ENCODE data around the gene DRD2.
A peak's percentile ranks its signal among the peaks of the same experiment; 100 is the strongest.

DRD2 gene

DNA sequence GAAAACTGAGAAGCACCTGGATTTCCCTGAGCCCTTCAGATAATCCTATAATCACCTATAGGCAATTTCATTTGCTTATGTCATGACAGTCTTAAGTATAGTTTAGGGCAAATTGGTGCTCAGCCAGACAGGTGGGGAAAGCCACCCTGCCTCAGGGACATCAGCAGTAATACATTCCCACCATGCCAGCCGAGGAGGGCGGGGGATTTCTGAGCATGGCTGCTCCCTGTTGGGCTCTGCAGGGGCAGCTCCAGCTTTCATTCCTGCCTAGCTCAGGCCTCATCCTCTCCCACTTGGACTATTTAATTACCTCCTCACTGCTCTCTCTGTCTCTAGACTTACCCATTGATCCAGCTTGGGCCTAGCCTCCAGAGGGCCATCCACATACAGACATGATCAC lies 9.0 kb upstream of the DRD2 start:
- DNase-seq (ENCODE audit: low read depth), result no peak

DNA sequence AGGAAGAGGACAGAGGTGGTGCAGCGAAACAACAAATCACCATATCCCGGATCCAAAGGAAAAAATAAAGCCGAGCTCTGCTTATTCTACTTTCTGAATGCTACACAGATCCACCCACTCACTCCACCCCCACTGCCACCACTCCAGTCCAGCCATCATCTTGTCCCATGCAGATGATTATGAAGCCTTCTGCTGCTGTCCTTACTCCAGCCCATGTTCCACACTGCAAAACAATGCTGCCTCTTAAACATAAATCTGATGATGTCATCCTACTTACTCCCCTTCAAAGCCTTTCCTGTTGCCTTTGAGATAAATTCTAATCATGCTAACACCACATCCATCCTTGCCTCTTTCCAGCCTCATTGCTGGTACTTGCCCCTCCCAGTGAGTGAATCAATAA lies 6.5 kb upstream of the DRD2 start:
- DNase-seq (ENCODE audit: low read depth), result no peak

DNA sequence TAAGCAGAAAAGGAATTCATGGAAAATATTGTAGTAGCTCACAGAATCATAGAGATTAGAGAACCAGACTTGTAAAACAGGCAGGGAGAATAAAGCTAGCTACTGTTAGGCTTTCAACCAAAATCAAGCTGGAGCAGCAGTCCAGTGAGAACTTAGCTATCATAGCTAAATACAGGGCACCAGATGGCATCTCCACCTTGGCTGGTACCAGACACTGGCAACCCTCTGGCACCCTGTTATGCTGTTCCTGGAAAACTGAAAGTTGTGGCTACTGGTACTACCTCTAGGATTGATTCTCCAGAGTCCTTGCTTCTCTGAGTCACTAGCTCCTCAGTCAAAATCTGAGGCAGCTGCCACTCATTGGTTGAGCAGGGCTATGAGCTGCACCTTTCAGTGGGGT lies 6.0 kb upstream of the DRD2 start:
- no peak for DNase-seq (ENCODE audit: low read depth)

DNA sequence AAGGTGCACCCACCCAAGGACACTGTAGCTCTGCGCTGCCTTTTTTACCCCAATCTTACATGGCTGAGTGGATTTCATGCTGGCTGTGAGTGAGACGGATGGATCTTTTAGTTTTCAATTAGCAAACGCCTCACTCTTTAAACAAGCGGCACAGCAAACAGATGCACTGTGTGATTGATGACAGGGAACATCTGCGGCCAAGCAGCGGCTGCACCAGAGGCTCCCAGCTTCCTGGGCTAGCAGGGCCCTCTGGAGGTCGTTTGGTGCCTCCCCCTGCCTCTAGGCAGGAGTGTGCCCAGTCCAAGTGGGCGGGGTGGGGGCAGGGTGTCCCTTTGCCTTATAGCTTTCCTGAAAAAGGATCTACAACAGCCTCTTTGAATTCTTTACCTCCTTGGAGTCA lies 2.1 kb upstream of the DRD2 start:
- no peak for DNase-seq (ENCODE audit: low read depth)

DNA sequence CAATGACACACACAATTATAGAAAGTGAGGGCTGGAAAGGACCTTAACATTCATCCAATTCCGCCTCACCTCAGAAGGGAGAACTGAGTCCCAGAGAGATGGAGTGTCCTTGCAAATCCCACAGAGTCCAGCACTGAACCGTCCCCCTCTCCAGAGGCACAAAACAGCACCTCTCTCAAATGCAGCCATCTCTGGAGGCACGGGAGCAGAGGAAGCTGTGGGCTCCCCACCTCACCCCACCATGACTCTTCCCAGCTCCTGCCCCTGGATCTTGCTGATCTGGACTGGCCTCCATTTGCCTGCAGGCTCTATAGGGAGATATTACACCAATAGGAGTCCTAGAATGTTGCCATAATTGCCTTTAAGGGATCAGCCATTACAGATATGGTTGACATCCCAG lies 1.4 kb upstream of the DRD2 start:
- DNase-seq (ENCODE audit: low read depth), result no peak

DNA sequence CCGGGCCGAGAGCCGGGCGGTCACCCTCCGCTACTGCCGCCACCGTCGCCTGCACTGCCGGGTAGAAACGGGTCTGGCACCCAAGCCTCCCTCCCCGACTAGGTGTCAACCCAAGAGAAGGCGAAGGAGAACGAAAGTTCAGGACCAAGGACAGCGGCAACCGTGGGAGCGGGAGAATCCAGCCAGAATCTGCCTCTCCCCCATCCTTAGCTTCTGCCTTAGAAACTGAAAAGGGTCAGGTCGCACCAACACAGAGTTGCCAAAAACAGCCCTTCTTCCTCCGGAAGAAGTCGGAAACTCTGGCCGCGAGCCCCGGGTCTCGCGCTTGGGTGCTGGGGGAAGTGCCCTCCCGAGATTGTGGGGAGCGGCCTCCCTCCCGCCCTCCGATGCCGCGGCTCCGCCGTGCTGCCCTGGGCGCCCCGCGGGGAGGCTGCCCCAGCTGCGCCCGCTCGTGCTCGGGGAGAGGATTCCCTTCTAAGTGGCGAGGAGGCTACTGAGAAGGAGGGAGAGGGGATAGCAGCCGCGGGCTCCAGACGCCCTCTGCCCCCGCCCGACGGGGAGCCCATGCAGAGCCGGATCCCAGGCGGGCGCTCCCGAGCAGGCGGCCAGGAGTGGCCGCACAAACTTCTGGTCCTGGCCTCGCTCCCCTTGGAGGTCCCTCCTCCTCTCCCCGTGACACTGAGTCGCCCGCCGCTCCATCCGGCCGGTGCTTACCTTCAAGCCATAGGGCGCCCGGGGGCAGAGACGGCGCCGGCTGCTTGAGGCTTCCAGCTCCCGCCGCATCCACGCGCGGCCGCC lies 637 bp downstream of the DRD2 start:
- peak; percentile 6 for DNase-seq (ENCODE audit: low read depth)

DNA sequence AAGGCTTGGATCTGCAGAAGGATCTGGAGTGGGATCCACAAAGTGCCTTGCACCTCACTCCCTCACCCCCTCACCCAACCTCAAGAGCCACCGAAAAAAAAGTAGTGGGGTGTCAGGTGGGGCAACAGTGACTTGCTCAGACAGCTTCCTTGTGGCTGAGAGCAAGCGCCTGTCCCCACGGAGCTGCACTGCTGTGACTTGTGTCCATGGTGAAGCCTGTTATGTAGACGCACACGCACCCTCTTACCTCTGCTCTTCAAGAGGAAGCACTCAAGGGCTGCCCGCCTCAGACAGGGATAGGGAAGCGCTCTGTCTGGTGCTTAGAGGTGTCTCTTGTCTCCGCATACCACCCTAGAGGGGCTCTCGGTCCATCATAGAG lies 1.2 kb downstream of the DRD2 start:
- DNase-seq (ENCODE audit: low read depth), result no peak

DNA sequence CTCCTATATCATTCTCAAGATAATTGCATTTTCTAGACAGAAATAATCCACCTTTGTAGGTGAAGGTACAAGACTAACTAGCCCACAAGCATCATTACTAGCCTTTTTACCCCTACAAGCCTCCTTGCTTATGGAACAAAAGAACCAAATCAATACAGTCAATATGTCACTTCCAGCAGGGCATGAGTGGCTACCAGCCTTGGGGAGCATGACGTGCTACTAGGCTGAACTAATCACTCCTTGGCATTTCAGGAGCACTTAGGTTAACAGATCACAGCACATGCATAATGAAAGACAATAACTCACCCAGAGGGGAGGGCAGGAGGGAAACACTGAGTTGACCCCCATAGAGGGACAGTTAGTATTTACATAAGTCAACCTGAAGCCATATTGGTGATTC lies 2.7 kb downstream of the DRD2 start:
- no peak for DNase-seq (ENCODE audit: low read depth)

DNA sequence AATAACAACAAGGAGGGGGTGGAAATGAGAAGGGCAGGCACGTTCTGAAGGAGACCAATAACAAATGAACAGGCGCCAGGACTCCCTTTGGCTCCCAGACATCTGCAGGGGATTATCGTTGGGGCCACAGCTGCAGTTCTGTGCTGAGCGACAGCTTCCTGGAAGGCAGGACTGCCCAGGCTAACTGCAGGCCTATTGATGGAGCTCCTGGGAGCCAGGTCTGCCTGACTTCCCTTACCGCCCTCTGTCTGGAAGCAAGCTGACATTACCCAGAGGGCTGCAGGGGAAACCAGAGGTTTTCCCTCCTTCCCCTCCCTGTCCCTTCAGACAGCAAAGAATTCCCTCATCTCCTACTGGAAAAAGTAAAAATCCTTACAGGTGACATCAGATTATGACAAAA lies 5.0 kb downstream of the DRD2 start:
- DNase-seq (ENCODE audit: low read depth), result no peak

DNA sequence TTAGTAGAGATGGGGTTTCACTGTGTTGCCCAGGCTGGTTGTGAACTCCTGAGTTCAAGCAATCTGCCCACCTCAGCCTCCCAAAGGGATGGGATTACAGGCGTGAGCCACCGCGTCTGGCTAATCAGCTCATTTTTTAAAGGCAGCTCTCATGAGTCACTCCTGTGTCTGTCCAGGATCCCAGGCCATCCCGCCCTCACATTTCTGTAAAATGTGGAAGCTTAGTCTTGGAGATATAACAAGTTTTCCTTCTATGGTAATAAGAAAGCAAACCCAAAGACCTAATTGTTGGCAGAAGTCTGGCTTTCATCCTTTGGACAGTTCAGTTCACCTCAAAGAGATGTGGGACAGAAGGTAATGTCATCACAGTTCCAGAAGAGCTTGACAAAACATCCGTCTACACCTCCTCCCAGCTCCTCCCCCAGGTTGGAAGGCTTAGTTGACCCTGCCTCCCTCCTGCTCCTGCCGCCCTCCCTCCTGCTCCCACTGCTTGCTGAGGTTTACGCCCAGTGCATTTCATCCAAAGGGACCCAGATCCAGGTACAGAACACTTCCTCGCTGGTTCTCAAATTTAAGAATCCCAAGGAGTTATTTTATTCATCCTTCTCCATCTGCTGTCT lies 6.4 kb downstream of the DRD2 start:
- DNase-seq (ENCODE audit: low read depth), result no peak

DNA sequence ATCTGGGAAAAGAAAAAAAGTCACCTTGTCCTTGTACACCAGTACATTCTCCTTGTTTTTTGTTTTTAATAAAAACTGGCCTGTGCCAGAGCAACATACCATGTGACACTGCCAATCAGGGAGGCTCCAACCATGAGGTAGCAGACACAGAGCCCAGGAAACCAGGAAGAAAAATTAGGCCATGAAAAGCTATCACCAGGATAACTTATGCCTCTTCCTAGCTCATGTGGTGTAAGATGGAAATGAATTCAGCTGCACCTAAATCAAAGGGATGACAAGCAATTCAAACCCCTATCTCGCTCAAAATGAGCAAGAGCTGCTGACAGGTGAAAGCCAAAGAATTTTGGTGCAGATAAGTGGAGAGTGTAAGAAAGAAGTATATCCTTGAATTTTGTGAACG lies 7.7 kb downstream of the DRD2 start:
- no peak for DNase-seq (ENCODE audit: low read depth)

DNA sequence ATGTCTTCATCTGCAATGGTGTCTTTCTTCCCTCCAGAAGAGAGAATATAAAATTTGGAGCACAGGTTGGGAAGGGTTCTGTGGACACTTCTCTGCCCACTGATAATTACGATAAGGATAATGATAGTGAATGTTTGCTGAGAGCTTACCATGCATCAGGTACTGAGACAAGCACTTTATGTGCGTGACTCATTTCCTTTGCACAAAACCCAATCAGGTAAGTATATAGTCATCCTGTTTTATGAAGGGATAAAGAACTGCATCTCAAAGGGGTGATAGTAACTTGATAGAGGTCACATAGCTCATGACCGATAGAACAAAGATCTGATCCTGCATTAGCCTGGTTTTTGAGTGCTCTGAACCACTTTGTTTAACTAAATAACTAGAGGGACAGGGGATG lies 9.4 kb downstream of the DRD2 start:
- DNase-seq (ENCODE audit: low read depth), result no peak

DNA sequence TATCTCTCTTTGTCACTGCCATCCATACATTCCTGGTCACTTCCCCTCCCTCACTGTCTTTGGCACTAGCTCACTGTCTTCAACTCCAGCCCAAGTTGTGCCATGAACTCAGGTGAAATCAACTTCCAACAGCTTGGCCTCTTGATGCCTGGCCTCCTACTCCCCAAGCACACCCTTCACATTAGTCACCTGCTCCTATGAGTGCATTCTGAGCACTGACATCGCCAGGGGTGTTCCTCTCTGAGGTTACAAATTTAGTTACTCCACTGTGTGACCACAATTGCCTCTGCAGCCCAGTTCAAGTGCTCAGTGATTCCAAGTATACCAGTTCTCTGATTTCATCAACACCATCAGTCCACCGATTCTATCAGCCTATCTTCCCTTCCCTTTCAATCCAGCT lies 10.8 kb downstream of the DRD2 start:
- no peak for DNase-seq (ENCODE audit: low read depth)

DNA sequence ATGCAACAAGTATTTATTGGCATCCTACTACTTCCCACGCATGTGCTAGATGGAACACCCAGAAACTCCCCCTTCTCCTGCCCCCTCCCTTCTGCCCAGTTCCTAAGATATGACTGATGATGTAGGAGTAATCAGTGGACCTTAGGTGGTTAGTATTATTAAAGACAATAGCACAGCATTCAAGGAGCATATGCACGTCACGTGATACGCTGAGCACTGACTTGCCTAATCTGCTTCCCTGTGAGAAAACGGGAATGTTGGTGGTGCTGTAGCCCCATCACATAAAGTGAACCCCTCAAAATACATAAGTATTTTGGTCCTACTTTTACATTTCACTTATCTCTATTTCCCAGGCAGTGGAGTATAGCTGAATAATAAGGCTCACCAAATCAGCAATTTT lies 12.4 kb downstream of the DRD2 start:
- DNase-seq (ENCODE audit: low read depth), result no peak

DNA sequence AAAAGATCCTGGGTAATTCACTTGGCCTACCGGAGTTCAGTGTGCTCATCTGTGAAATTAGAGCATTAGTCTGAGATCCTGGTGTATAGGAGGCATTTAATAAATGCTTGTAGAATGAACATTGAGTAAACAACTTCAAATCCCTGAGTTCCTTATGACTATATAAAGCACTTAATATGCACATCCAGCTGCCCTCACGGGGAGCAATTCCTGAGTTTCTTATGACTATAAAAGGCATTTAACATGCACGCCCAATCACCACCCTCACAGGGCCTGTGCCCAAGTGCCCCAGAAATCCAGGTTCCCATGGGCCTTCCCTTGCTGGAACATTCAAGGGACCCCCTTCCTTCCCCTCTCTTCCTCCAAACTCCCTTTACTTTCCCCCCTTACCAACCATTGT lies 13.6 kb downstream of the DRD2 start:
- no peak for DNase-seq (ENCODE audit: low read depth)

DNA sequence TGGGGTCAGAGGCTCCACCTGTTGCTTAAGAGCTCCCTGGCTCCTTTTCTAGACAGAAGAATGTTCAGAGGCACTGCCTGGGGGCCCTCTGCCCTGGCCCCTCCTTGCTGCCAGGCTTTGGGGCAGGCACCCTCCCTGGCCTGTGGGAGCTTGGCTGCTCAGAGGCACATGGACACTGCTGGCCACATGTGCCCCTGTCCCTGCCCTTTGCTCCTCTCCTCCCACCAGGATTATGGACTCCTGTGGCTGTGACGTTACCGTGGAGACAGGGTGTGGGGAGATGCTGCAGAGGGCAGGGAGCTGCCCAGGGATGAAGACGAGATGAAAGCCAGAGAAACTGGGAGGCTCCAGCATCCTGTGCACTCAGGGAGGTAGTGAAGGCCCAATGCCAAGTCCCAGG lies 14.7 kb downstream of the DRD2 start:
- DNase-seq (ENCODE audit: low read depth), result no peak

DNA sequence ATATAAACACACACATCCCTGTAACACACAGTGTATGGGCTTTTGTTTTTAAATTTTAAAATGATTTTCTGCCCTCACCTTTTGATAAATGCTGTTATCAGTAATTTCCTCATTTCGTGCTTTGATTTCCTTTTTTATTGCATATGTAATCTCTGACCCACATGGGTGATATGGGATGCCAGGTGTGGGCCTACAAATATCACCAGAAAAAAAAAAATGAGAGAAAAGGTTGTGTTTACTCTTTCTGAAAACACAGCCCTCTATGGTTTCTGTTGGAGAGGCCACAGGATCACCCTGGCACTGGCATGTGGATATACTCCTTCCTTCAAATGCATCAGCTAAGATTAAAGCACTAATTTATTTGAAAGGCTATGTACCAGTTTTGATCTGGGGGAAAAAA lies 17.0 kb downstream of the DRD2 start:
- no peak for DNase-seq (ENCODE audit: low read depth)

DNA sequence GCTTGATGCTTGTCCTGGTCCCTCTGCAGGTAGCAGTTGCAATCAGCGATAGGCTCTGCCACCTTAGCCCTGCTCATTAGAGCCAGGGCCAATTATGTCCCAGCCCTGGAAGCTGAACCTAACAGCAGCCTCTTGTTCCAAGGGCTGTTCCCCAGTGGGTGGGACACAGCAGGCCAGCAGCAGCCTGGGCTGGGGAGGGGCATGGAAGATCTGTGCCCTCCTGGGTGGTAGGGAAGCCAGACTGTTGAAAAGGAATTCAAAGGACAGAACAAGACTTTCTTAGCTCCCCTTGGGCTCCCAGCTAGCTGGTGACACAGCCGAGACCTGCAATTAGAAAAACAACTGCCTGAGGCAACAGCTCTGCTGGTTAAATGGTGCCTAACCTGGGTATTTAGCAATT lies 17.4 kb downstream of the DRD2 start:
- no peak for DNase-seq (ENCODE audit: low read depth)

DNA sequence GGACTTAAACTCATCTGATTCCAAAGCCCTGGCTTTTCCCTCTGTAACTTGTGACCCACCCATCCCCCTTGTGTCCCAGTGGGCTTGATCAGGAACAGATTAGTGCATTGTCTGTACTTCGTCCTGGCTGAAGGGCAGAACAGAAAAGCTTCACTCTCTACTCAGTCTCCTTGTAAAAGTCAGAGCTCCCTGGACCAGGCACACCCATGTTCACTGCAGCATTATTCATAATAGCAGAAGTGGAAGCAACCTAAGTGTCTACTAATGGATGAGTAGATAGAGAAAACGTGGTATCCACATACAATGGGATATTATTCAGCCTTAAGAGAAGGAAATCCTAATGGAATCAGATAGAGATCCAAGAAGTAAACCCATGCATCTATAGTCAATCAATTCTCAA lies 20.7 kb downstream of the DRD2 start:
- DNase-seq (ENCODE audit: low read depth), result no peak

DNA sequence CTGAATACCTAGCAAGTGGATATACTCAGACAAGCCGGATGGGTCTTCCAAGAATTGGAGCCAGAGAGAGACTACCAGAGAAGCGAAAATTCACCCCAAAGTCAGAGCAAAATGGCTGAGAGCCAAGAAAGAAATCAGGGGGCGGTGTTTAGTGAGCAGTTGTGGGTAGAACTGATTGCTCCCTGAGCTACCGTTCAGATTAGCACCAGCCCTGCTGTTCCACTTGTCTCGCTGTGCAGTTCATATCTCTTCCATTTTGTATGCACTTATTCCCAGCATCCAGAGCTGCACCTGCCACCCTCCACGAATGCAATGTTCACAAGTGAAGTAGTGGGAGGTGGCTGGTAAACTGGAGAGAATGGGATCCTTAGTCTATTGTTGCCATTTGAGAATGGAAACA lies 25.5 kb downstream of the DRD2 start:
- DNase-seq (ENCODE audit: low read depth), result no peak

DNA sequence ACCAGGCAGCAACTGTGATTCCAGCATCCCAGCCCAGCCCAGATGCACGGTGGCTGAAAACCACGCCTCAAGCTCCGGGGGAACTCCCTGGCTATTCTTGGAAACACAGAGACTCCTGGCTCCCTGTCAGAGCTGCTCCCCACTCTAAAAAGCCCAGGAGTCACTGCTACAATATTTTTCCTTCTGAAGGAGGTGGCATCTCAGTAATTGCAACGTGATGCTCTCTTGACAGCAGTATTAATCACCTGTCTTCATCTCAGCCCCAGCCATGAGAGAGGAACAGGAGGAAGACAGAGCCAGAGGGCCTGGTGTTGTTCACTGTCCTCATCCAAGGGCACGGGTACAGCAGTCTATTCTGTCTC lies 26.9 kb downstream of the DRD2 start:
- DNase-seq (ENCODE audit: low read depth), result no peak

DNA sequence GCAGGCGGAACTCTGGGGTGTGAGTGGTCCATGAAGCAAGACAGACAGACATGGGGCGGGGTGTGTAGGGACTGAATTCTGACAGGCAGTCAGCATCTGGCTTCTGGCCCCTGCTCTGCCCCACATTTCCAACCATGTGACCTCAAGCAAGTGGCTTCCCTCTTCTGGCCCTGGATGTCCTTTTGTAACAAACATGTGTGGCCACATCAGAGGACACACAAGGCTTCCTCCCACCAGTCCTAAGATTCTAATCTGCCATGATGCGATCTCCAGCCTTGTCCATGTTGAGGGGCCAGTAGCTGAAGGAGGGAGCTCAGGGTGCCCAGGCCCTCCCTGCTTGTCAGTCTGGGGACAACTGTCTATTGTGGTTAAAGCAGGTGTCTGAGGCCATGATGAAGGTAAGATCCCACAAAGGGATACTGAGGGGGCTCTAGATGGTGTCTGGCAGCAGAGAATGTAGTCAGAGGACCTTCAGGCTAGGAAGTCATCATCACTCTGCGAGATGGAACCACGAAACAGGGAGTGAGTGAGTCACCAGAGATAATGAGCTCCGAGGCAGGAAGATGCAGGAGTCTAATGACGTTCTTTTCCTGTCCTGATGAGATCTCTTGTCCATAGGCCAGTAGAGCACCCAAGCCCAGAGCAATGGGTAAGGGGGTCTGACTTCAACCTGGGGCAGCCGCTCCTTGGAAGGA lies 27.4 kb downstream of the DRD2 start:
- DNase-seq (ENCODE audit: low read depth), result no peak

DNA sequence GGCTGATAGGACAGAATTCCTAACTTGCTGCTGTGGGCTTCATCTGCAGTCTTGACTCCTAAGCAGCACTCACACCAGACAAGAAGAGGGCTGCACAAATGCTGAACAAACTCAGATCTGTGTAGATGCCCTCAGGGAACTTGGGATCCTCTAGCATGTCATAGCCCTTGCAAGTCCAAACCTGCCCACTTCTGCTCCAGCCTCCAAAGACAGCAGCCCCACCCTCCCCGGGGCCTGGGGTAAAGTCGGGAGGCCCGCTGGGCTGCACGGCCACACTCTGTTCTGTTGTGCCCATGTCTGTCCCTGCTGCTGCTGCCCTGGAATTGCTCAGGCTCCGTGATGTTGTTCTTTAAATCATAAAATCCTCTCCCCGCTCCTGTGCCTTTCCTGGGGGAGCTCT lies 28.3 kb downstream of the DRD2 start:
- no peak for DNase-seq (ENCODE audit: low read depth)

DNA sequence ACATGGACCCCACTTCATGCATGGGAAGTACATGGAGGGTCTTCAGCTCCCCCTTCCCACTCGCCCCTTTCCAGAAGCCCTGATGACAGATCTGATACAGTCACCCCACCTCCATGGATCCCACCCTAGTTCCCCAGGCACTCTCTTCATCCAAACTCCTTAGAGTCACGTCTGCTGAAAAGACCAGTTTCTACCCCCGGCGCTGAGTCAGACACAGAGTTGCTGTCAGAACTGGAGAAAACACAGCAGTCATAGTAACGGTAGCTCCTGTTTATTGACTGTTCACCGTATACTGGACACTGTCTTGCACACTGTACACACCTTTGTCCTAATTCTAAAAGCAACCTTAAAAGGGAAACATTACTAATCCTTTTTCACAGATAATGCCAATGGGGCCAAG lies 29.1 kb downstream of the DRD2 start:
- no peak for DNase-seq (ENCODE audit: low read depth)

Measured in stimulated activated CD8-positive, alpha-beta memory T cell treated with anti-CD3 and anti-CD28 coated beads, Interleukin-12 subunit alpha, Interleukin-12 subunit beta, amount 100 ng/mL, for 1 hour (primary cell).